HUES6 (cell line): ENCODE data around the gene TUBB4B.

Experiments used
- H3K27ac ChIP-seq: 2 replicates; pipeline ENCODE4 v1.7.0; 2013; ENCODE audit warnings: low read depth, mild to moderate bottlenecking, low read length, inconsistent platforms
- H3K27me3 ChIP-seq: 2 replicates; pipeline ENCODE4 v1.6.1; 2013; ENCODE audit warnings: low read length; ENCODE audit not compliant: control insufficient read depth, insufficient read depth
- H3K36me3 ChIP-seq: 2 replicates; pipeline ENCODE4 v1.6.1; 2013; ENCODE audit warnings: low read length; ENCODE audit not compliant: control insufficient read depth, insufficient read depth
- H3K4me1 ChIP-seq: 2 replicates; pipeline ENCODE4 v1.6.1; 2013; ENCODE audit warnings: low read length; ENCODE audit not compliant: control insufficient read depth, insufficient read depth
- H3K4me3 ChIP-seq: 2 replicates; pipeline ENCODE4 v1.5.1; 2013; ENCODE audit warnings: low read depth, low read length
- H3K9ac ChIP-seq: one replicate; pipeline ENCODE4 v1.6.1; 2013; ENCODE audit warnings: mild to moderate bottlenecking, low read length
- H3K9me3 ChIP-seq: 2 replicates; pipeline ENCODE4 v1.6.1; 2013; ENCODE audit warnings: low read depth, low read length; ENCODE audit not compliant: control insufficient read depth, insufficient read depth

Gene TUBB4B

GRCh38 chr9:137278721-137279711, 37.9 kb downstream of the TUBB4B start:
- no peaks in the 10 kb centered on the region for H3K9me3 ChIP-seq
- H3K36me3 ChIP-seq: peaks cover 8% of the 10 kb centered on the region; the same call in 1 of the 2 replicates
- no peak overlapping the region for H3K9ac ChIP-seq
- no peak overlapping the region for H3K27ac ChIP-seq
- peaks cover 3% of the 10 kb centered on the region for H3K27me3 ChIP-seq
- H3K4me3 ChIP-seq: peak overlapping the region; percentile 42
- peaks cover 35% of the 10 kb centered on the region for H3K4me1 ChIP-seq

GRCh38 chr9:137279741-137280473, 38.8 kb downstream of the TUBB4B start:
- H3K27me3 ChIP-seq: peaks cover 3% of the 10 kb centered on the region
- H3K27ac ChIP-seq: no peak overlapping the region
- no peak overlapping the region for H3K9ac ChIP-seq
- 0 out of 2 replicates have a peak, but pooled peaks cover 5% of the 10 kb centered on the region for H3K36me3 ChIP-seq
- H3K4me1 ChIP-seq: peaks cover 32% of the 10 kb centered on the region
- no peaks in the 10 kb centered on the region for H3K9me3 ChIP-seq
- H3K4me3 ChIP-seq: no peak overlapping the region

GRCh38 chr9:137280474-137281344, 39.6 kb downstream of the TUBB4B start:
- Histone ChIP-seq H3K4me3 (peak overlapping the region; percentile 60), H3K9ac (peak overlapping the region; percentile 5), H3K4me1 (peaks cover 26% of the 10 kb centered on the region), H3K27ac (no peak overlapping the region), H3K27me3 (peaks cover 3% of the 10 kb centered on the region), H3K36me3 (0 out of 2 replicates have a peak, but pooled peaks cover 5% of the 10 kb centered on the region), H3K9me3 (no peaks in the 10 kb centered on the region)

DNA sequence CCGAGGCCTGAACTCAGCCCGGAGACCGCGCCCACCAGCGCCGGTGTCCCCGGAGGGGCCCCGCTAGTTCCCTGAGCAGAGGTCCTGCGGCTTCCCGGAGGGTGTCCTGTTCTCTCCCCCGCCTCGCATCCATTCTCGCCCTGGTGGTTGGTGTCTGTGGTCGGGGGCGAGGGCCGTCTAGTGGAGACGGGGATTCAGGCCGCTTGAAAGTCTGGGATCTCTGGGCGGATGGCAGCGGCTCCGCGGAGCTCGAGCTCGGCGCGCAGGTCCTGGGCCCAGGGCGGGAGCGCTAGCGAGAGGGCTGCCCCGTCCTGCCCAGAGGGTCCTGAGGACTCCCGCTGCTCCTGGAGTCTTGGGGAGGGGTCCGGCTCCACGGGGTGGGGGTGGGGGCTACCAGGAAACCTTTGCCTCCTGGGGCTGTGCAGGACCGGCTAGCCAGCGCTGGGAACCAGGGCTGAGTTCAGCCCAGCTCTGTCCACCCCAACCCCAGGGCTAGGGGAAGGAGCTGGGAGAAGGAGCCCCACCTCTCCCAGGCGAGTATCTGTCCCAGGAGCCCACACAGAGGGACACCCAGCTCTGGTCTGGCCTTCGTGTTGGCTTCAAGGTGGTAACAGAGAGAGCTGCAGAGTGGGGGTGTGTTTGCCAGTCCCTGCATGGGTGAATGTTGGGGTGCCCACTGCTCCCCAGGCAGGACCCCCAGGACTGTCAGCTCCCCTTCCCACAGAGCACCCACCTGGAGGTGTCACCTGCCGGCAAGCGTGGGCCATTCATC, 40.4 kb downstream of the TUBB4B start:
- Histone ChIP-seq H3K36me3 (0 out of 2 replicates have a peak, but pooled peaks cover 5% of the 10 kb centered on the region), H3K9ac (peak overlapping the region; percentile 5), H3K4me3 (peak overlapping the region; percentile 60), H3K27me3 (peaks cover 3% of the 10 kb centered on the region), H3K9me3 (no peaks in the 10 kb centered on the region), H3K4me1 (peaks cover 18% of the 10 kb centered on the region), H3K27ac (no peak overlapping the region)

DNA sequence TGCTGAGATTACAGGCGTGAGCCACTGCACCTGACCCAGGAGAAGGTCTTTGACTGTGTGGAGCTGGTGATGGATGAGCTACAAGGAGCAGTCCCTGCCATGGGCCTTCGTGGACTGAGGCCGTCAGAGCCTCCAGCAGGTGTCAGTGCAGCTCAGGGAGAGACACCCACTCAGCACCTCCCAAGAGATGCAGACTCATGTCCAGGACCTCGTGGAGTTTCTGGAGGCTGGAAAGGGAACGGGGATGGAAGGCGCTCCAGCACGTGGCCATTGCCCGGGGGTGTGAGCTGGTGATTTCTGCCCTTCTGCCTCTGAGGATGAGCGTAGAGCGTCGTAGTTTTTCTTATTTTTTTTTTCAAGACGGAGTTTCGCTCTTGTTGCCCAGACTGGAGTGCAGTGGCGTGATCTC, 45.9 kb downstream of the TUBB4B start:
- Histone ChIP-seq H3K9ac (no peak overlapping the region), H3K4me3 (no peak overlapping the region), H3K9me3 (no peaks in the 10 kb centered on the region), H3K27ac (no peak overlapping the region), H3K4me1 (no peaks in the 10 kb centered on the region), H3K36me3 (no peaks in the 10 kb centered on the region), H3K27me3 (no peaks in the 10 kb centered on the region; the same call in 1 of the 2 replicates)

DNA sequence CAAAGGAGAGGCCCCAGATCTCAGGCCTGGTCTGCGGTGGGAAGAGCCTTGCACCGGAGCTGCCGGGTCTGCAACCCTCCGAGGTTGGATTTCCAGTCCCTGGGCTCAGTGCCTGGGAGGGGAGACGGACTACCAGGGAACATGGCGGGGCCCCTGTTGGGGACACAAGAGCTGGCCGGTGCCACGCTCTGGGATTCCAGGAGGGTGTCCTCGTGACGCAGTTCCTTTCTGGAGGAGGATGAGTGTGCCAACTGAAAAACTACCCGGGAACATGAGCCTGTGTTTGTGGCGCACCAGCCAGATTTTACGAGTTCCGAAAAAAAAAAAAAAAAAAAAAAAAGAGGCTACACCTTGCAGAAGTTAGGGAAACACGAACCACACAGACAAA, 52.0 kb downstream of the TUBB4B start:
- Histone ChIP-seq H3K27ac (no peak overlapping the region), H3K27me3 (peaks cover 30% of the 10 kb centered on the region), H3K9ac (no peak overlapping the region), H3K9me3 (no peaks in the 10 kb centered on the region), H3K4me3 (no peak overlapping the region), H3K4me1 (peaks cover 23% of the 10 kb centered on the region), H3K36me3 (no peaks in the 10 kb centered on the region)
